ENCODE results near the gene ABI3.

DNA sequence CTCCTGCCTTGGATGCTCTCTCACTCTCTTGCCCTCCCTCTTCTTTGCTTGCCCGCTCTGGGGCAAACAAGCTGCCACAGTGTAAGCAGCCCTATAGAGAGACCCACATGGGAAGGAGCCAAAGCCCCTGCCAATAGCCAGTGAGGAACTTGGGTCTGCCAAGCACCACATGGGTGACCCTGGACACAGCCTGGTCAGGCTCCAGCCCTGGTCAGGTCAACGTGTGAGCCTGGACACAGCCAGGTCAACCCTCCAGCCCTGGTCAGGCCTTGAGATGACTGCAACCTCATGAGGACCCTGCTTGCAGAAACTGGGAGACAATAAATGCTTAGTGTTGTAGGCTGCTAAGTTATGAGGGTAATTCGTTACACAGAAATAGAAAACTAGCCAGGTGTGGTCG, 34.3 kb downstream of the ABI3 start:
- TF ChIP-seq, protein P1, sequence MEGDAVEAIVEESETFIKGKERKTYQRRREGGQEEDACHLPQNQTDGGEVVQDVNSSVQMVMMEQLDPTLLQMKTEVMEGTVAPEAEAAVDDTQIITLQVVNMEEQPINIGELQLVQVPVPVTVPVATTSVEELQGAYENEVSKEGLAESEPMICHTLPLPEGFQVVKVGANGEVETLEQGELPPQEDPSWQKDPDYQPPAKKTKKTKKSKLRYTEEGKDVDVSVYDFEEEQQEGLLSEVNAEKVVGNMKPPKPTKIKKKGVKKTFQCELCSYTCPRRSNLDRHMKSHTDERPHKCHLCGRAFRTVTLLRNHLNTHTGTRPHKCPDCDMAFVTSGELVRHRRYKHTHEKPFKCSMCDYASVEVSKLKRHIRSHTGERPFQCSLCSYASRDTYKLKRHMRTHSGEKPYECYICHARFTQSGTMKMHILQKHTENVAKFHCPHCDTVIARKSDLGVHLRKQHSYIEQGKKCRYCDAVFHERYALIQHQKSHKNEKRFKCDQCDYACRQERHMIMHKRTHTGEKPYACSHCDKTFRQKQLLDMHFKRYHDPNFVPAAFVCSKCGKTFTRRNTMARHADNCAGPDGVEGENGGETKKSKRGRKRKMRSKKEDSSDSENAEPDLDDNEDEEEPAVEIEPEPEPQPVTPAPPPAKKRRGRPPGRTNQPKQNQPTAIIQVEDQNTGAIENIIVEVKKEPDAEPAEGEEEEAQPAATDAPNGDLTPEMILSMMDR (conservative IDR thresholded peaks at IDR 0.05; ENCODE audit: low read depth, low read length), result no peak
- TF ChIP-seq EZH2 (IDR thresholded peaks at IDR 0.05; ENCODE audit: low read length, unreplicated experiment) (no peak), EZH2phosphoT487 (IDR thresholded peaks at IDR 0.05; ENCODE audit: borderline replicate concordance, low read length) (no peak)

Data from PC-3 (cell line).